Measurements from ENCODE around the gene KIF21B.

The KIF21B gene

DNA sequence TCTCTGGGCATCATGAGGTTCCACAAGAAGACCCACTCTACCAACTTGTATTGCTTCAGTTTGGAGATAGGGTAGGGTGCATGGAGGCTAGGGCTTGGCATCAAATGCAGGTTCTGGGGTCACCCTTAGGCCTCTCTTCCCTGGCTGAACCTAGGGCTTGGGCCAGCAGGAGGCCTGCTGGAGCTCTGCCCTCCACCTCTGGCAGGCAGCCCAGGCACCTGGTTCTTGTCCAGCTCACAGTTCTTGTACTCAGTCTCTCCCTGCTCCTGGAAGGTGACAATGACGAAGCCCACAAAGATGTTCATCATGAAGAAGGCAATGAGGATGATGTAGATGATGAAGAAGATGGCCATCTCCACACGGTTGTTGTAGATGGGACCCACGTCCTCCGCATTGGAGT is 37.5 kb upstream of the KIF21B start:
- FAIRE-seq (no peak), DNase-seq (ENCODE audit: insufficient read length) (no peak)
- TF ChIP-seq POLR2AphosphoS5 (IDR thresholded peaks at IDR 0.05; ENCODE audit: low read depth, low read length) = no peak
- TF ChIP-seq POLR2A (IDR thresholded peaks at IDR 0.05; ENCODE audit: low read depth, low read length) = no peak
- TF ChIP-seq TAF1 (IDR thresholded peaks at IDR 0.05; ENCODE audit: borderline replicate concordance, low read depth, low read length) = no peak

DNA sequence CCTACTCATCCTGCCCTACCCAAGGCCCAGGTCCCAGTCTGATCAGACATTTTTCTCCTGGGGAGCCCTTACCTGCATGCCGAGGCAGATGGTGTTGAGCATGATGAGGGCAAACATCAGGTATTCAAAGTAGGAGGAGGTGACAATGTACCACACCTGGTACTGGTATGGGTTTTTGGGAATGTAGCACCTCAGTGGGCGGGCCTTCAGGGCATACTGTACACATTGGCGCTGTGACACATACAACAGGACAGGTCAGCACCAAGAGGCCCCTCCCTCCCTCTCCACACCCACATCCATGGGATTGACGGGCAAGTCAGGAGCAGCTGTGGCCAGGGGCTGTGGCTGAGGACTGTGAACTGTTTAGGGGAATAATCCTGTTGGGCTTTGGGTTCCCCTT is 37.1 kb upstream of the KIF21B start:
- TF ChIP-seq POLR2AphosphoS5 (IDR thresholded peaks at IDR 0.05; ENCODE audit: low read depth, low read length) (no peak), TAF1 (IDR thresholded peaks at IDR 0.05; ENCODE audit: borderline replicate concordance, low read depth, low read length) (no peak), POLR2A (IDR thresholded peaks at IDR 0.05; ENCODE audit: low read depth, low read length) (no peak)
- no peak for FAIRE-seq

DNA sequence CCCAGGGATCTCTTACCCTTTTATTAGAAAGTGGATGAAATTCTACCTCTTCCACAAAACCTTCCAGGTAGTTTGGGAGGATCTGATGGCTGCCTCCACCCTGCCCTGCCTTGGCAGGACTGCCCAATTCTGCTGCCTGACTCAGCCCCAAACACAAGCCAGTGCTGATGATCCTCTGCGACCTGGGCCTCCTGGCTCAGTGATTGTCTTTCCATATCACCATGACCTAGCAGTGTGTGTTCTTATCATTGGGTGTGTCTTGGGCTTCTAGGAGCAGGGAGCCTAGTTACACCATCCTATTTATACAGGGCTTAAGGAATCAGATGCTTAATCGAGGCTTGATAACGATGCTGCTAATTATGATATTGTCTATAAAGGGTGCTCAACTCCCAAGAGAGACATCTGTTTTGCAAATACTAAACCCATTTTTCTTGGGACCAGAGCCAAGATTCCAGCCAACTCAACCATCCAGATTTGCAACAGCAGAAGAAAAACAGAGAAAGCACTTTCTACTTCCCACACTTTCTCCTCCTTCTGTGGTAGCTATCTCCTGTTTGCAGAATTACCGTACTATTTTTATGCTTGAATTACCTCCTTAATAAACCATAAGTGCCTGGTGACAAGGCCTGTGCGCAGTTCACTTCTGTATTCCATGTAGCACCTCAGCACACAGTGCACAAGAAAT is 36.5 kb upstream of the KIF21B start:
- TF ChIP-seq POLR2AphosphoS5 (IDR thresholded peaks at IDR 0.05; ENCODE audit: low read depth, low read length) (no peak), POLR2A (IDR thresholded peaks at IDR 0.05; ENCODE audit: low read depth, low read length) (no peak), TAF1 (IDR thresholded peaks at IDR 0.05; ENCODE audit: borderline replicate concordance, low read depth, low read length) (no peak)
- FAIRE-seq (no peak), DNase-seq (ENCODE audit: insufficient read length) (no peak)

More for the DNA sequence above, 37.1 kb upstream of the KIF21B start:
- no peak for DNase-seq (ENCODE audit: insufficient read length)

DNA sequence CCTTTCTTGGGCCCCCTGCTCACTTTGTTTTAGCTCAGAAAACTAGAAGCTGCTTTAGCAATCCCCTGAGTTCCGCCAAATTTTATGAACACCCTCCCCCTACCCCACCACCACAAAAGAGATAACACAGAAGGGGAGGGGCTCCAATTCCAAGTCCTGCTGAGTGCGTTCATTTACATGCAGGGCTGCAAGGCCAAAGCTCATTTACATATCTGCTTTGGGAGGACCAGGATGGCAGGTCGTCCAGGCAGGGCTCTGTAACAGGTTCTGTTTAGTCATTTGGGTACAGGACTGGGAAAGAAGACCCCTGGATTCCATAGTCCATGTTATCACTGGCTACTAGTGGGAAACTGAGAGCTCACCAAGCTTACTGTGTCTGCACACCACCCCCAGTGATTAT is 35.9 kb upstream of the KIF21B start:
- no peak for FAIRE-seq
- no peak for TF ChIP-seq POLR2A (IDR thresholded peaks at IDR 0.05; ENCODE audit: low read depth, low read length)
- TF ChIP-seq TAF1 (IDR thresholded peaks at IDR 0.05; ENCODE audit: borderline replicate concordance, low read depth, low read length) = no peak
- no peak for TF ChIP-seq POLR2AphosphoS5 (IDR thresholded peaks at IDR 0.05; ENCODE audit: low read depth, low read length)
- DNase-seq (ENCODE audit: insufficient read length) = no peak

DNA sequence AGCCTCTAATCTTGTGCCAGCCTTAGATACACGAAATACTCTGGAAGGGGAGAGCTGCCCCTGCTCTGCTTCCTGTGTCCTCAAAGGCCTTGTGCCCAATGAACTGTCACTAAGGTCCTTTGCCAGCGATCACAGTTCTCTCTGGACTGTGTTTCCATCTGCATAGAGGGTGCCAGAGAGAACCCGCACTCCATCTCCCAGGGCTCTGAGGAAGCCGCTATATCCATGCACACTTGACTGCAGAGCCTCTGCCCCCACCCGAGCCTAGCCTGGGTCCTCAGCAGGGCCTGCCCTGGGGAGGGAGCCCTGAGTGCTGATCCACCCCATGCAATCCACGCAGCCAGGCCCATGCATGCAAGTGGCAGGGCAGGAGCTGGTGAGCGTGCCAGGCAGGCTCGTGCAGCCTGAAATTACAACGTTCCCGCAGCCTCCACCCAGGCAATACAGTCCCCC is 30.6 kb upstream of the KIF21B start:
- FAIRE-seq (no peak), DNase-seq (ENCODE audit: insufficient read length) (no peak)
- no peak for TF ChIP-seq POLR2AphosphoS5 (IDR thresholded peaks at IDR 0.05; ENCODE audit: low read depth, low read length)
- TF ChIP-seq TAF1 (IDR thresholded peaks at IDR 0.05; ENCODE audit: borderline replicate concordance, low read depth, low read length) = no peak
- TF ChIP-seq POLR2A (IDR thresholded peaks at IDR 0.05; ENCODE audit: low read depth, low read length) = no peak

DNA sequence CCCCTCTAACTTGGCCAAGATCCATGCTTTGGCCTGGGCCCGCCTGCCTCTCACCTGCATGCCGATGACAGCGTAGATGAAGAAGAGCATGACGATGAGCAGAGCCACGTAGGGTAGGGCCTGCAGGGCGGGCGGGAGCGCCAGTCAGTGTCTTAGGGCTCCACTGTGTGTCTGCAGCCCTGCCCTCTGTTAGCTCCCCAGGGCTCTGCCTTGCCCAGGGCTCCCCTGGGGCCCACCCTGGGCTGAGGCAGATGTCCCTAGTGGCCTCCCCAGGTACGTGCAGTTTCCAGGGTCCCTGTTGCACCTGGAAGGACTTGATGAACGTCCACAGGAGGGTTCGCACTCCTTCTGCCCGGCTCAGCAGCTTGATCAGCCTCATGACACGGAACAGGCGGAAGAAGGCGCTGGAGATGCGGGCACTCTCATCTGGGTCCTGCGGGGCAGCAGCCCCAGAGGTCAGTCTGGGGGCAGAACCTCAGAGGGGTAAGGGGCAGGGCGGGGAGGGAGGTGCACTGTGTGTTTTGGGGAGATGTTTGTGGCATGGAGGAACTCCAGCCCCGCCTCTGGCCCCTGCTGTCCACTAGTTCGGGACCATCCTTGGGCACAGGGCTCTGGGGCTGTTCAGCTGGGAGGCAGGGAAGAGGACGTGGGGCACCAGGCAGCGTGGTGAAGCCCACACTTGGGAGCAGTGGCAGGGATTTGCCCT is 29.8 kb upstream of the KIF21B start:
- TF ChIP-seq TAF1 (IDR thresholded peaks at IDR 0.05; ENCODE audit: borderline replicate concordance, low read depth, low read length) = no peak
- FAIRE-seq (no peak), DNase-seq (ENCODE audit: insufficient read length) (no peak)

DNA sequence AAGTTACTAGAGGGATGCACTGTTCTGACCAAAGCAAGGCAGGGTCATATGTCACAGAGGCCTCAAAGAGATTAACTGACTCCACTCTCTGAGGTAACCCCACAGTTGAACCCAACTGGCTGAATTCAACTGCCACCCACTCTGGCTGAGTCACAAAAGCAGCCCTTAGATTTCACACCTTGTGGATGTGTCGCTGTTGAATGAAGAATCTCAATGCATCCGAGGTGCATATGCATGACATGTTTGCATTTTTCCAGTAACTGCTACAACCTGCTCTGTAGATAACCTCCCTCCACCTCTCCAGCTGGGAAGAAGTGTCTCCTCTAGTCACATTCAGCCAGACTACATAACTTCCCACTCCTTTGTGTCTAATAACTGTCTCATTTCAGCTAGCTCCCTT is 27.9 kb upstream of the KIF21B start:
- TF ChIP-seq TAF1 (IDR thresholded peaks at IDR 0.05; ENCODE audit: borderline replicate concordance, low read depth, low read length) = no peak
- no peak for TF ChIP-seq POLR2A (IDR thresholded peaks at IDR 0.05; ENCODE audit: low read depth, low read length)
- TF ChIP-seq POLR2AphosphoS5 (IDR thresholded peaks at IDR 0.05; ENCODE audit: low read depth, low read length) = no peak
- DNase-seq (ENCODE audit: insufficient read length) (no peak), FAIRE-seq (no peak)

DNA sequence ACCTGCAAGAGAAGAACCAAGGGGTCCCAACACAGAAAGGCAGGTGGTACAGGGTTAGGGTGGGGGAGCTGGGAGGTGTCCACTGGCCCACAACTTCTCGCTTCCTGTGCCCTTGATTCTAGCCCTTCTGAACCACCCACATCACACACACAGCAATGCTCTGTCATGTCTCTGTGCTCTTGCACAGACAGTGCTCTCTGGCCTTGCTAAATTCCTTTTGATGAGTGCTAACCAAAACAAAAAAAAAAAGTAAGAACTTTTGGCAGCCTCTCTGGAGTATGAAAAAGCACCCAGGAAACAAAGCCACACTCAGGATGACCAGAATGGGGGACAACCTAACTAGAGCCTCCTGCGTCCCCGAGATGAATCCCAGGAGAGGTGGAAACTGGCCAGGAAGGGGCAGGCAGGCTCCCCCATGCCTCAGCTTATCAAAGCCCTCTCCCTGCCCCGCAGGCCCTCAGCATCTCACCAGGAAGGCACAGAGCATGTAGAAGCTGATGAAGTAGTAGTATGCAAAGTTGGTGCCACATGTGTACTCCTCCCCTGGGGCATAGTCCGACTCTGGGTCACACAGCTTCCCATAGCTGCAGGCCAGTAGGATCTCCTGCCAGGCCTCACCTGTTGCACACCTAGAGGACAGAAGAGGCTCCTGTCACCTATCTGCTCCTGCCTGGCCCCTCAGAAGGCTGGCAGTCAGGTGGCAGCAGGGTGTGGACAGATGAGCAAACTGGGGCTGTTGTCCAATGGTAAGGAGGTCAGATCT is 27.2 kb upstream of the KIF21B start:
- no peak for TF ChIP-seq TAF1 (IDR thresholded peaks at IDR 0.05; ENCODE audit: borderline replicate concordance, low read depth, low read length)
- FAIRE-seq (no peak), DNase-seq (ENCODE audit: insufficient read length) (no peak)

DNA sequence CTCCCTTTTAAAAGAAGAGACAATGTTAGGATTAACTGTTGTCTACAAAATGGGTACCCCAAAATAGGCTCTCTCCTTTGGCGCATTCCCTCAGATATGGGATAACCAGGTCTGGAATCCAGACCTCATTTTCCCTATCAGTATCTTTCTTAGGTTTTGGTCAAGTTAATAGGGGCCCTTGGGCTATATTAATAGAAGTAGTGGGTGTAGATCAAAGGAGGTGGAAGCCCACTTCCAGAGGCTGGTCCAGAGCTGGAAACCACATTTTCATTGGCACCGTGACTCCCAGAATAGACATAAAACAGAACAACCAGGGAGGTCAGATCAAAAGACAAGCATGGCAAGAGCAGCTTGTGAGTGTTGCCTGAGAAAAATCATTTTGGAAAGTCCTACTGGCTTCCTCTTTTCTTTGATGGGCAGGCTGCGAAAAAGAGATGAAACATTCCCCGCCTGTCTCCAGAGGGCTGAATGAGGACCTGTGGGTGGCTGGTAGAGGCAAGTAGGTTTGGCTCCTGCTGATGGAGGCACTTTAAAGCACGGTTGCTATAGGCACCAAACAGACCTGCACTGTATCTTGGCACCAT is 25.8 kb upstream of the KIF21B start:
- TF ChIP-seq TAF1 (IDR thresholded peaks at IDR 0.05; ENCODE audit: borderline replicate concordance, low read depth, low read length) (no peak), POLR2AphosphoS5 (IDR thresholded peaks at IDR 0.05; ENCODE audit: low read depth, low read length) (no peak), POLR2A (IDR thresholded peaks at IDR 0.05; ENCODE audit: low read depth, low read length) (no peak)
- FAIRE-seq (no peak), DNase-seq (ENCODE audit: insufficient read length) (no peak)

DNA sequence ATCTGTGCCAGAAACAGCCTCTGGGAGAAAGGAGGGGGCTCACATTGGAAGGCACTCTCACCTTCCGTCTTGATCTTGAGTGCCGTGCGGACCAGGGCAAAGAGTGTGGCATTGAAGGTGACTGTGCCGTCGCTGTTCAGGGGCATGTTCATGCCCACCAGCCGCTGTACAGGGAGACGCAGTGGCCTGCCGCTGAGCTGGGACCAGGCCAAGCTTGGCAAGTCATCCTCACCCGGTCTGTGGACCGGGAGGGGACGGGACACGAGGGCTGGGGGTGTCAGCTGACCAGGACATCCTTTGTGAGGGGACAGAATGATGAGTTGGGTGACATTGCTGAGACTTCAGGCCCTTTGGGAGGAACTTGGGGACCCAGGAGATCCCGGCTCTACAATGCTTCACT is 25.0 kb upstream of the KIF21B start:
- DNase-seq (ENCODE audit: insufficient read length) (no peak), FAIRE-seq (no peak)
- TF ChIP-seq POLR2A (IDR thresholded peaks at IDR 0.05; ENCODE audit: low read depth, low read length) (no peak), TAF1 (IDR thresholded peaks at IDR 0.05; ENCODE audit: borderline replicate concordance, low read depth, low read length) (no peak), POLR2AphosphoS5 (IDR thresholded peaks at IDR 0.05; ENCODE audit: low read depth, low read length) (no peak)

DNA sequence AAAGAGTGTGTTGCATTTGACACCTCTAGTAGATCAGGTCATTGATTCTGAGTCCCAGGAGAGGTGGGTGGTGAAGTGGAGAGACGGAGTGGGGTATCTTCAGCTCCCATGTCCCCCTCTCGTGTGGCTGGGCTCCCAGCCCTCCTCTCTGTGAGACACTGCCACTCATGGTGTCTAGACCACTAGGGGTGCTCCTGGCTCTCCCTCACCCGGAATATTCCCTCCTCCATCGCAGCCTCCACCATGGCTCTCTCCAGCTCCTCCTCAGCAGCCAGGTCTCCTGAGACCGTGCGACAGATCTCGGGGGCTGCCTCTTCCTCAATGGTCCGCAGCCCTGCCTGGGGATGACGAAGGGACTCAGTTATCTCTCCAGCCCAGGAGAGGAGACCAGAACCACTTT is 20.6 kb upstream of the KIF21B start:
- FAIRE-seq (no peak), DNase-seq (ENCODE audit: insufficient read length) (no peak)
- no peak for TF ChIP-seq POLR2A (IDR thresholded peaks at IDR 0.05; ENCODE audit: low read depth, low read length)
- no peak for TF ChIP-seq POLR2AphosphoS5 (IDR thresholded peaks at IDR 0.05; ENCODE audit: low read depth, low read length)
- no peak for TF ChIP-seq TAF1 (IDR thresholded peaks at IDR 0.05; ENCODE audit: borderline replicate concordance, low read depth, low read length)
